IPS-18c (cell line): ENCODE data around the gene HEATR5A.
"Not testable (repeated sequence)": the region's sequence is repeated elsewhere in the genome, so short reads cannot be mapped to it uniquely, and the experiment has no call there.

Experiments
- H3K4me3 ChIP-seq: 2 replicates; pipeline ENCODE4 v1.7.0; 2013; ENCODE audit warnings: low read depth, mild to moderate bottlenecking, low read length, moderate library complexity; ENCODE audit not compliant: insufficient read depth
- H3K9me3 ChIP-seq: one replicate; pipeline ENCODE4 v1.6.1; 2013; ENCODE audit warnings: mild to moderate bottlenecking, low read length, moderate library complexity; ENCODE audit not compliant: control insufficient read depth, insufficient read depth

The HEATR5A gene

DNA sequence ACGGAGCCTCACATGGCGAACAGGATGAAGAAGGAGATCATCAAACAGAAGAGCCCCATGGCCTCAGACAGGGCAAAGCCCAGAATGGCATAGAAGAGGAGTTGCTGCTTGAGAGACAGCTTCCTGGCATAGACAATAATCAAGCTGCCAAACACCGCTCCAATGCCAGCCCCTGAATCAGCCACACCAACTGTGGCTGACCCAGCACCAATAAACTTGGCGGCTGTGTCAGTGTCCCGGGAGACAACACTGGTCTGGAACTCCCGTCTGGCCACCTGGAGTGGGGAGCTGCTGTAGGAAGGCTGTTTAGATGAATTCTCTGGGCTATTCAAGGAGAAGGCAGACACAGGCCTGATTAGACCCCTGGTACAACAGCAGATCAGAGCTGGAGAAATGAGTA lies 100.1 kb downstream of the HEATR5A start:
- no peaks in the 10 kb centered on the region for H3K9me3 ChIP-seq
- no peak overlapping the region for H3K4me3 ChIP-seq

DNA sequence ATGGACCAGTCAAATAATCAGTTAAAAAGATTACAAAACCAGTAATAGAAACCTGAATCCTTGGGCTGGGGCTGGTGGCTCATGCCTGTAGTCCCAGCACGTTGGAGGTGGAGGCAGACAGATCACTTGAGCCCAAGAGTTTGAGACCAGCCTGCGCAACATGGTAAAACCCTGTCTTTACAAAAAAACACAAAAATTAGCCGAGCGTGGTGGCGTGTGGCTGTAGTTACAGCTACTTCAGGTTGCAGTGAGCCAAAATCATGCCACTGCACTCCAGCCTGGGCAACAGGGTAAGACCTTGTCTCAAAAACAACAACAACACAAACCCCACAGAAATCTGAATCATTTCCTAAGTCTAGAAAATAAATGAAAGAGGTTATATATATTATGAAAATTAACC lies 100.6 kb downstream of the HEATR5A start:
- Histone ChIP-seq H3K4me3 (no peak overlapping the region), H3K9me3 (no peaks in the 10 kb centered on the region)

DNA sequence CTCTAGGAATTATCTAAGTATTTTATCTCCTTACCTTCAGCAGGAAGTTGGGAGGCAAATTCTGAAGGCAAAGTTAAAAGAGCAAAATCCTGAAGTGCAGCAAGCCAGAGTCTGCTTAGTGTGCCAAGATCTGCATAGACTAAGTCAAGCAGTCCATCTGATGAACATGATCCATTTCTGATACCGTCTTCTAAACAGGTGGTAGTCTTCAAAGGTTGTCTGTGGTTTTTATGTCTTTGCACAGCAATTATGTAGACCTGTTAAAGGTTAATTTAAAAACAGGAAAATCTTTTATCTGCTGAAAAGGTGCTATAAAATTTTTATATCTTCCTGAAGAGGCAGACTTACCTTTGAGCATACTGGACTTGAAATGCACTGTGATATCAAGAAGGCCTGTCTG lies 107.4 kb downstream of the HEATR5A start:
- H3K4me3 ChIP-seq = no peak overlapping the region
- no peaks in the 10 kb centered on the region for H3K9me3 ChIP-seq

DNA sequence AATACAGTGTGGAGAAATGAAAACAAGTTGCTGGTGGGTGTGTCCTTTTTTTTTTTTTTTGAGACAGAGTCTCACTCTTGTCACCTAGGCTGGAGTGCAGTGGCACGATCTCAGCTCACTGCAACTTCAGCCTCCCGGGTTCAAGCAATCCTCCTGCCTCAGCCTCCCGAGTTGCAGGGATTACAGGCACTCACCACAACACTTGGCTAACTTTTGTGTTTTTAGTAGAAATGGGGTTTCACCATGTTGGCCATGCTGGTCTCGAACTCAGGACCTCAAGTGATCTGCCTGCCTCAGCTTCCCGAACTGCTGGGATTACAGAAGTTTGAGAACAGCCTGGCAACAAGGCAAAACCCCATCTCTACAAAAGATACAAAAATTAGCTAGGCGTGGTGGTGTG lies 108.0 kb downstream of the HEATR5A start:
- not testable (repeated sequence) for H3K4me3 ChIP-seq, H3K9me3 ChIP-seq

DNA sequence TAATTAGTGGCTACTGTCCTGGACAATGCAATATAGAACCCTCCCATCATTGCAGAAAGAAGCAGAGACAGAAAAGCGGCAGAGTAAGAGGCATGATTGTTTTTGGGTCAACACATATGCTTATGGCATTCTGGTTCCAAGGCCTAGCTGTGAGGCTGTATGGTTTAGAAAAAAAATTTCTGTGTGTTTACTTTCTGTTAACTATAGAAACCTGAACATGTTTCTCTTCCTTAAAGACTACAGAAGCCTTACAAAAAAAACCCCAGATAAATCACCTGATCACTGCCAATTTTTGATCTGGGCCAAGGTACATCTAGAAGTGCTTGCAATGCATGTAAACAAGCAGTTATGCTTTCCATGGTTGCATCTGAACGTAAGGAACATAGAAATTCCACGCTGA lies 112.7 kb downstream of the HEATR5A start:
- Histone ChIP-seq H3K4me3 (no peak overlapping the region), H3K9me3 (no peaks in the 10 kb centered on the region)

DNA sequence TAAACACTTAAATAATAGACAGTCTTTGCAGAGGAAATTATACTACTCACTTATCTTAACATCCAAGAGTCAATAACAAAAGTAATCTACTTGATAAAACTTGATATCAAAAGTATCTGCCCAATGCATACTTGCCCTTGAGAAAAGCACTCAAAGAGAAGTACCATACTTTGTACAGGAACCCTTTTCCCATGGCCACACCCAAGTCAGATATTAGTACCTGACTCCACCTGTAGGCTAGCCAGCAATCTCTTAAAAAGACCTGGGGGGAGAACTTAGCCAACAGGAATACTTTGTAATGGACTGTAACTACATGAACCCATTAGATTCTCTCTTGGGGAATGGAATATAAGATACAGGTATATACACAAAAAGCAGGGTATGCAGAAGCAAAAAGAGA lies 113.2 kb downstream of the HEATR5A start:
- Histone ChIP-seq H3K4me3 (no peak overlapping the region), H3K9me3 (no peaks in the 10 kb centered on the region)

DNA sequence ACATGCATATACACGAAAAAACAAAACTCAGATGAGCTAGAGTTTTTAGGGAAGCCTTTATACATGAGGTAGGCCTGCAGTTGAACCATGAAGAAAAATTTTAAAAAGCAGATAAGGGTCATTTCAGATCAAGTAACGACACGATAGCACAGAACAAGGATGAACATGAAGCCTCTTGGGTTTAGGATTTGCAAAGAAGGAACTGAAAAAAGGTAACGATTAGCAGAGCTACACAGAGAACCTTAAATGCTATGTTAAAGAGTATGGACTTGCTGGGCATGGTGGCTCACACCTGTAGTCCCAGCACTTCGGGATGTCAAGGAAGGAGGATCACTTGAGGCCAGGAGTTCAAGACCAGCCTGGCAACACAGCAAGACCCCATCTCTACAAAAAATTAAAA lies 116.7 kb downstream of the HEATR5A start:
- H3K4me3 ChIP-seq = no peak overlapping the region
- H3K9me3 ChIP-seq = no peaks in the 10 kb centered on the region

DNA sequence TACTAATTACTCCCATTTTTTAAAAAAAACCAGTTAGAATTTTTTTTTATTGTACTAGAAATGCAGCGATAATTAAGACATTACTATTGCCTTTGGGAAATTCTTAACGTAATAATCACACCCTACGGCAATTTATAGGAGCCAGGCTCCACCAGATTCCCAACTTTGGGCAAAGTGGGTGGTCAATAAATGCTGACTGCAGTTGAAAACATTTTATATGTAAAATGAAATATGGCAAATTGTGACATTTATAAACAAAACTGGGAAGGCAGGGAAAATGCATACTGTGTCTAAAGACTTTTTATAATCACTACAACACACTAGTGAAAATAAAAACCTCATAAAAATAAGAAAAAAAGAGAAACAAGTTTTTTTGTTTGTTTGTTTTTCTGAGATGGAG lies 119.5 kb downstream of the HEATR5A start:
- Histone ChIP-seq H3K9me3 (no peaks in the 10 kb centered on the region), H3K4me3 (no peak overlapping the region)

DNA sequence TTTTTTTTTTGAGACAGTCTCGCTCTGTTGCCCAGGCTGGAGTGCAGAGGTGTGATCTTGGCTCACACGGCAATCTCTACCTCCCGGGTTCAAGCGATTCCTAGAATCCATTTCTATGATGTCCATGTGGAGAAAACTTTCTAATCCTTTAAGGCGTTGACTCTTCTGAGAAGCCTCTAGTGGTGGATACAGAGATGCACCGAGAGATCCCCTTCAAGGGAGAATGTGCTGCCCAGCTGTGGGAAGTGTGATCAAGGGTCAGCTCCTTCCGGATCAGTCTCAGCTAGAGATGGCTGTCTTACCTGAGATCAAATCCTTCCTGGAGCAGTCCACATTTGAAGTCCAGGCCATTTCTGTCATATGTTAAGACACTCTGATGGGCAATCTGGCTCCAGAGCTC lies 120.1 kb downstream of the HEATR5A start:
- Histone ChIP-seq H3K9me3 (no peaks in the 10 kb centered on the region), H3K4me3 (no peak overlapping the region)

DNA sequence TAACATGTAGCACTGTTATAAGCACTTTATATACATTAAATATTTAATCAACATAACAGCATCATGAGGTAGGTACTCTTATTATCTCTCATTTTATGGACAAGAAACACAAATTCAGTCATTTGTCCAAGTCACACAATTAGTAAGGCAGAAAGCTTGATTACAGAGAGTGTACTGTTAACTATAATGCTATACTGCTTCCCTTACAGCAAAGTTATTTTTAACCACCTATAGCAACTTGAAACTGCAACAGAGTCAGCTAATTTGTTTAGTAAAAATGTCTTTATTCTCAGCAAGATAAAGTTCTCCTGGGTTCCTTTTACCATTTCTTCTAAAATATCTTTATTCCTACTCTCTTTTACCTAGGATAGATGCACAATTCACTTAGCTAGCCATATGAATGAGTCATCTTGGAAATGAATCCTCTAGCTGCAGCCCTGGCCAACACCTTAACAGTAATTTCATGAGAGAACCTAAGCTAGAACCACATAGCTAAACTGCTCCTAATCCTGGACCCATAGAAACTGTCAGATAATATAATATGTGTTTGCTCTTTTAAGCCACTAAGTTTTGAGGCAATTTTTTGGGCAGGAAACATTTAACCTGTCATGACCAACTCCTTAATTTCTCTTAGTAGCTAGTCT lies 122.5 kb downstream of the HEATR5A start:
- no peak overlapping the region for H3K4me3 ChIP-seq
- H3K9me3 ChIP-seq = no peaks in the 10 kb centered on the region

DNA sequence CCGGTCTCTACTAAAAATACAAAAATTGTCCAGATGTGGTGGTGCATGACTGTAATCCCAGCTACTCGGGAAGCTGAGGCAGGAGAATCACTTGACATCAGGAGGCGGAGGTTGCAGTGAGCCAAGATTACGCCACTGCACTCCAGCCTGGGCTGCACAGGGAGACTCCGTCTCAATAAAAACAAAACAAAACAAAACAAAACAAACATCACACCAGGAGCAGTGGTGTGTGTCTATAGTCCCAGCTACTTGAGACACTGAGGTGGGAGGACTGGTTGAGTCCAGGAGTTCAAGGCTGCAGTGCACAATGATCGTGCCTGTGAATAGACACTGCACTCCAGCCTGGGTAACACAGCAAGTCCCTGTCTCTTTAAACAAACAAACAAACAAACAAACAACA lies 123.2 kb downstream of the HEATR5A start:
- Histone ChIP-seq H3K4me3 (no peak overlapping the region), H3K9me3 (no peaks in the 10 kb centered on the region)

DNA sequence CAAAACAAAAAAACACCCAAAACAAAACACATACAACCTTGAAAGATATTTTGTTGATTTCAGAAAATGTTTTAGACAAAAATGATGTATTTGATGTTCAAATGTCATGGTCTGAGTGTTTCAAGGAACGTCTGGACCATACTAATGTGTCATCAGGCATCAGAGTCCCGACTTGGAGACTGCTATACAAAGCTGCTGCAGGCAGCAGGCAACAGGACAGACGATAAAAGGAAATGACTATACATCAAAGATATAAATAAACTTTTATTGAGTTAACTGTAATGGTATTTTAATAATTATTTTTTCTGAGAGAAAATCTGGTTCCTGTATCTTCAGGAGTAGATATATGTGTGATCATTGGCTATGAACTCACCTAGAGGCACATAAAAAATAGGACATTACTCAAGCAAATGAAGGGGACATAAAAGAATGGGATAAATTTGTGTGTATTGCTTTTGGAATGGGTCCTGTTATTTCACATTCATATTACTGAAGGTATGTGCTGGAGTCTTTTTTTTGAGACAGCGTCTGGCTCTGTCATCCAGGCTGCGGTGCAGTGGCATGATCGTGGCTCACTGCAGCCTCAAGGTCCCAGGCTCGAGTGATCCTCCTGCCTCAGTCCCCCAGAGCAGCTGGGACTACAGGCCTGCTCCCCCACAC lies 125.5 kb downstream of the HEATR5A start:
- Histone ChIP-seq H3K9me3 (no peaks in the 10 kb centered on the region), H3K4me3 (no peak overlapping the region)

DNA sequence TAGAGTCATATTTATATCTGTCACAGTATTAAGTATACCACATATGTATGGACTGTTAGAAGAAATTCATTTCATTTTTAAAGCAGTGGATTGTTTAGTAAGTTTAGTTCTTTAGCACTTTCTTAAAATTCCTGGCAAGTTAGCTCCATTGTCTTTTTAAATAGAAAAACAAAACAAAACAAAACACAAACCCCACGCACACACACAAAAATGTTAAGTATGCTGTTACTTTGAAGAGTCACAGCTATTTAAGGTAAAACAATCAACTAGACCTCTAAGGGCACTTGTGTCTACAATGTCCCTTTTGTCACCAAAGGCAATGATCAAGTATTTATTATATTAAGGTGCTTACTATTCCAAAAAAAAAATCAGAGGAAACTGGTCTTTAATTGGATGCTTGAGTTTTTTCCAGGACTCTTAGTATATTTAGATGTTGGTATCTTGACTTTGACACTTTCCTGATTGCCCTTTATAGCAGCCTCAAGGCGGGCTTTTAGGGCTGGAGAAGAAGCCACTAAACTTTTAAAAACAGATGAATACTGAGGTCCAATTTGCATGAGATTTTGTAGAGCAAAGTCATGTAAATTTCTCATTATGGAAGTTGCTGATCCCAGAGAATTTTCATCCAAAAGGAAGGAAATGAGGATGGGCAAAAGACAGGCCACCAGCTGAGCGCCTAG lies 127.3 kb downstream of the HEATR5A start:
- Histone ChIP-seq H3K9me3 (no peaks in the 10 kb centered on the region), H3K4me3 (no peak overlapping the region)

DNA sequence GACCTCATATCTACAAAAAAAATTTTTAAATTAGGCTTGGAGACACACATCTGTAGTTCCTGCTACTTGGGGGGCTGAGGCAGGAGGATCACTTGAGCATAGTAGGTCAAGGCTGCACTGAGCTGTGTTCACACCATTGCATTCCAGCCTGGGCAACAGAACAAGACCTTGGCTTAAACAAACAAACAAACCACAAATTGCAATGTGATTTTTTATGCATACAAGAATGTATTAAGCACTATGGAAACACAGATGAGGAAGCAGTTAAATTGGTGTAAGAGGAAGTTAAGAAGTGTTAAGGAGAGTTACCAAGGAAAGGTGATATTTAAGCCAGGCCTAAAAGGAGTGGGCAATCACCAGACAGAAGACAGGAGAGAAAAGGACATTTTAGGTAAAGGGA lies 129.1 kb downstream of the HEATR5A start:
- Histone ChIP-seq H3K4me3 (no peak overlapping the region), H3K9me3 (no peaks in the 10 kb centered on the region)

DNA sequence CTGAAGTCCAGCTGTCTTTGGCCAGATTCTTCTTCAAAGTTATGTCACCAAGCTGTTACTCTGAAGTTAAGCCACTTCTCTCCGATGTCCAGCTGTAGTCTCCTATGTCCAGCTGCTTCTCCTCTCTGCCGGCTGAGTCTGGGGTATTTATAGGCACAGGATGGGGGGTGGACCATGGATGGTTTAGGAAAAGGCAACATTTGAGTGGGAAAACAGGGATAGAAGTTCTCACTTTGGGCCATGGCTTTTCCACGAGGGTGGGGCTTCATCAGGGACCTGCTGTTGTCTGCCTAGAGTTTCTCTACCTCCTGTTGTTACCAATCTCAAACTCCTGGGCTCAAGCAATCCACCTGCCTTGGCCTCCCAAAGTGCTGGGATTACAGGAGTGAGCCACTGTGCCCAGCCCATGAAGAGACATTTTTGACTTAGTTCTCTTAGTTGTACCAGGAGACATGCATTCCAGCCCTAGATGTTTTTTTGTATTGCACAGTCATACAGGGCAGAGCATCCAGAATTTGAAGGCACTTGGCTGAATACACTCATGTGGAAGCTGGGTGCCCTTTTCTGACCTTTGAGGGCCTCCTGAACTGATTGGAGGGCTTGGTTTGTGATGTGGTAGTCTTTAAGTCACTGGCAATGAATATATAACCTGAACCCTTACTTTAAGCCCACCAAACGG lies 132.9 kb downstream of the HEATR5A start:
- no peaks in the 10 kb centered on the region for H3K9me3 ChIP-seq
- no peak overlapping the region for H3K4me3 ChIP-seq

DNA sequence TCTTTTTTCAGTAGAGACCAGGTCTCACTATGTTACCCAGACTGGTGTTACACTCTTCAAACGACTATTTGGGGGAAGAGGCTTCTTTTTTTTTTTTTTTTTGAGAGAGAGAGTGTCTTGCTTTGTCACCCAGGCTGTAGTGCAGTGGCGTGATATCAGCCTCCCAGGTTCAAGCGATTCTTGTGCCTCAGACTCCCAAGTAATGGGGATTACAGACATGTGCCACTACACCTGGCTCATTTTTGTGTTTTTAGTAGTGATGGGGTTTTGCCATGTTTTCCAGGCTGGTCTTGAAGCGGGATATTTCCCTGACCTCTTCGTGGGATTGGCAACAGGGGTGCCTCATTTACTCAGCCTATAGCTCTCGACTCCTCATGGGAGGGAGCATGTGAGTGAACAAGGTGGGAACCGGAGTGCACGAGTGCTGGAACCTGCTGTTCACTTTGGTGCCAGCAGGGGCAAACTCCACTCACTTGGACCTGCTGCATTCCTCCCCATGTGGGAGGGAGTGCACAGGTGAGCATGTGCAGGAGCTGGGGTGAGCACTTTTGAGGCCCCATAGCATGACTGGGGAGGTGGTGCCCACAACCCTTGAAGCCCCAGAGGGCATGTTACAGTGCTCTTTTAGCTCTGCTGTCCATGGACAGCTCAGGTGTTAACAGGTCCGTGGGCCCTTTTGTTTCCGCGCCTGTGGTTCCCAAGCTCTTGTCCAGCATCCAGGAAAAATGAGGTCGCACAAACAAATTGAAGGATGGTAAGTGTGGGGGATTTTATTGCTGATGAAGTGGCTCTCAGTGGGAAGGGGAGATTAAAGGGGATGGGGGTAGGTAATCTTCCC lies 133.7 kb downstream of the HEATR5A start:
- Histone ChIP-seq H3K4me3 (no peak overlapping the region), H3K9me3 (no peaks in the 10 kb centered on the region)

DNA sequence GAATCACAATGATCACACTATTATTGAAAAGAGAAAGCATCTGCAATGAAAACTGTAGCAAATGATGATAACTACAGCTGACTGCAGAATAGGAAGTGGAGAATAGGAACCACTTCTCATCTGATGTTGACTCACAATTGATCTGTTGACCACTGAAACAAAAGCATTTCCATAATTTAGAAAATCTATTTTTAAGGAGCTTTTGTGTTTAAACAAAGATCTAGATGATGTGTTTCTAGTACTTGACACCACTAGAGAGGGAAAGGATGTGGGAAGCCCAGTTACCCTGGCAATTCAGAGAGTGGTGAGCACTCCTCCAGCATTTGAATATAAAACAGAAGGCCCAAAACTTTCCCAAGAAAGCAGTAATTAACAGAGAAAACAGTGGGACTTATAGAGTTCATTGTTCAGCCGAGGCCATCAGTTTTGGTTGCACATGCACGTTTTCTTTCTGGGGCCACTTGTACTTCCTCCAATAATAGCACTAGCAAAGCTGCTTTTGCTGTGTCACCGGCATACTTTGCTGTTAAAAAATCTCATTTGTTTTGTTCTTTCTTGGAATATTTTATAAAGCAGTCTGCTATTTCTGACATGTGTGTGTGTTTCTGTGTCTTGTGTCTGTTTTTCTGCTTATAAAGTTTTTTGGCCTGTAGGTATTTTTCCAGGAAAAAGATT lies 136.6 kb downstream of the HEATR5A start:
- H3K9me3 ChIP-seq = peaks cover under 1% of the 10 kb centered on the region

More for the DNA sequence above, 136.6 kb downstream of the HEATR5A start:
- no peak overlapping the region for H3K4me3 ChIP-seq
